ENCODE results near the gene ETV6. TPM values are rescaled to one million over a fixed set of nuclear protein-coding genes. Genes with fewer than 3 reads are reported as not detected.

Gene ETV6
- total RNA-seq, 1 donor from 2014 or later: 16.9 TPM

GRCh38 chr12:11718768-11719253 is 69.3 kb downstream of the ETV6 start:
- no peaks in the 10 kb centered on the region for H3K36me3 ChIP-seq
- intact Hi-C loops (cut with micrococcal nuclease): no loop called here
- H3K4me1 ChIP-seq: peaks cover 74% of the 10 kb centered on the region
- no peaks in the 10 kb centered on the region for H3K9me3 ChIP-seq (replicated peaks)
- TF ChIP-seq CTCF (IDR thresholded peaks at IDR 0.05; ENCODE audit: borderline replicate concordance): no peak
- no peak overlapping the region for H3K4me3 ChIP-seq
- no peak for DNase-seq
- peak overlapping the region; percentile 10 for H3K27ac ChIP-seq (replicated peaks)
- H3K27me3 ChIP-seq (ENCODE audit: low read depth): no peaks in the 10 kb centered on the region

- Histone ChIP-seq H3K4me1 (peaks cover 74% of the 10 kb centered on the region), H3K9me3 (replicated peaks) (no peaks in the 10 kb centered on the region), H3K27ac (replicated peaks) (peak overlapping the region; percentile 10), H3K4me3 (no peak overlapping the region), H3K36me3 (no peaks in the 10 kb centered on the region), H3K27me3 (ENCODE audit: low read depth) (no peaks in the 10 kb centered on the region)
- peak; percentile 28 for DNase-seq
- intact Hi-C loops (cut with micrococcal nuclease): no loop called here
- TF ChIP-seq CTCF (IDR thresholded peaks at IDR 0.05; ENCODE audit: borderline replicate concordance): no peak
Measured at GRCh38 chr12:11719678-11720099, 70.2 kb downstream of the ETV6 start.

GRCh38 chr12:11722071-11722470 is 72.6 kb downstream of the ETV6 start:
- intact Hi-C loops (cut with micrococcal nuclease): no loop called here
- H3K27ac ChIP-seq (replicated peaks): no peak overlapping the region
- peaks cover 80% of the 10 kb centered on the region for H3K4me1 ChIP-seq

GRCh38 chr12:11722578-11723138 is 73.2 kb downstream of the ETV6 start:
- no peak for TF ChIP-seq CTCF (IDR thresholded peaks at IDR 0.05; ENCODE audit: borderline replicate concordance)
- intact Hi-C loops (cut with micrococcal nuclease): no loop called here
- no peak for DNase-seq
- H3K9me3 ChIP-seq (replicated peaks): no peaks in the 10 kb centered on the region
- no peak overlapping the region for H3K27ac ChIP-seq (replicated peaks)
- H3K27me3 ChIP-seq (ENCODE audit: low read depth): no peaks in the 10 kb centered on the region
- H3K4me3 ChIP-seq: no peak overlapping the region
- no peaks in the 10 kb centered on the region for H3K36me3 ChIP-seq
- H3K4me1 ChIP-seq: peaks cover 79% of the 10 kb centered on the region

More at GRCh38 chr12:11722071-11722470, 72.6 kb downstream of the ETV6 start:
- Histone ChIP-seq H3K36me3 (no peaks in the 10 kb centered on the region), H3K4me3 (no peak overlapping the region), H3K9me3 (replicated peaks) (no peaks in the 10 kb centered on the region), H3K27me3 (ENCODE audit: low read depth) (no peaks in the 10 kb centered on the region)
- no peak for DNase-seq
- TF ChIP-seq CTCF (IDR thresholded peaks at IDR 0.05; ENCODE audit: borderline replicate concordance): no peak

GRCh38 chr12:11723993-11724392 is 74.5 kb downstream of the ETV6 start:
- no peak for TF ChIP-seq CTCF (IDR thresholded peaks at IDR 0.05; ENCODE audit: borderline replicate concordance)
- Histone ChIP-seq H3K36me3 (no peaks in the 10 kb centered on the region), H3K4me1 (peaks cover 75% of the 10 kb centered on the region), H3K4me3 (no peak overlapping the region), H3K27me3 (ENCODE audit: low read depth) (no peaks in the 10 kb centered on the region), H3K9me3 (replicated peaks) (no peaks in the 10 kb centered on the region), H3K27ac (replicated peaks) (no peak overlapping the region)
- no peak for DNase-seq
- intact Hi-C loops (cut with micrococcal nuclease): no loop called here

All from left ventricle myocardium inferior (tissue), 1 donor.